Duodenal mucosa (tissue), 2 donors: Measurements from ENCODE around the gene DPY19L3.

Experiments used
- H3K27ac ChIP-seq: one replicate; pipeline ENCODE4 v1.7.0; 2013; ENCODE audit warnings: low read depth, low read length
- H3K27me3 ChIP-seq, 2 donors: one replicate each; pipeline ENCODE4 v1.7.0; 2013; ENCODE audit warnings: low read length in 2 of 2, control low read depth in 1 of 2; ENCODE audit not compliant: insufficient read depth in 2 of 2, control insufficient read depth in 1 of 2
- H3K36me3 ChIP-seq, 2 donors: one replicate each; pipeline ENCODE4 v1.7.0; 2013; ENCODE audit warnings: low read length in 2 of 2, control low read depth in 1 of 2; ENCODE audit not compliant: insufficient read depth in 2 of 2, control insufficient read depth in 1 of 2
- H3K4me1 ChIP-seq, 2 donors: one replicate each; pipeline ENCODE4 v1.7.0; 2013; ENCODE audit warnings: low read length in 2 of 2, control low read depth in 1 of 2; ENCODE audit not compliant: insufficient read depth in 2 of 2, control insufficient read depth in 1 of 2
- H3K4me3 ChIP-seq, 2 donors: one replicate each; pipeline ENCODE4 v1.7.0; 2013; ENCODE audit warnings: low read length in 2 of 2, low read depth in 1 of 2
- H3K9ac ChIP-seq, 2 donors: one replicate each; pipeline ENCODE4 v1.7.0; 2013; ENCODE audit warnings: low read length in 2 of 2, low read depth in 1 of 2
- H3K9me3 ChIP-seq, 2 donors: one replicate each; pipeline ENCODE4 v1.7.0; 2013; ENCODE audit warnings: low read length in 2 of 2, control low read depth in 1 of 2; ENCODE audit not compliant: control insufficient read depth in 1 of 2

Gene DPY19L3

GRCh38 chr19:32458500-32459123 lies 53.0 kb downstream of the DPY19L3 start:
- Histone ChIP-seq H3K9ac (no peak overlapping the region), H3K4me1 (peaks cover 0 to 5% of the 10 kb centered on the region in 2 donors), H3K9me3 (no peaks in the 10 kb centered on the region), H3K27ac (no peak overlapping the region), H3K27me3 (no peaks in the 10 kb centered on the region), H3K36me3 (peaks cover 0 to 15% of the 10 kb centered on the region in 2 donors), H3K4me3 (no peak overlapping the region)

- H3K36me3 ChIP-seq = peaks cover 0 to 18% of the 10 kb centered on the region in 2 donors
- H3K4me3 ChIP-seq = no peak overlapping the region
- H3K27me3 ChIP-seq = no peaks in the 10 kb centered on the region
- no peaks in the 10 kb centered on the region for H3K9me3 ChIP-seq
- H3K27ac ChIP-seq = no peak overlapping the region
- peaks cover 0 to 5% of the 10 kb centered on the region in 2 donors for H3K4me1 ChIP-seq
- H3K9ac ChIP-seq = no peak overlapping the region
Observed at GRCh38 chr19:32459204-32459865, 53.8 kb downstream of the DPY19L3 start.

DNA sequence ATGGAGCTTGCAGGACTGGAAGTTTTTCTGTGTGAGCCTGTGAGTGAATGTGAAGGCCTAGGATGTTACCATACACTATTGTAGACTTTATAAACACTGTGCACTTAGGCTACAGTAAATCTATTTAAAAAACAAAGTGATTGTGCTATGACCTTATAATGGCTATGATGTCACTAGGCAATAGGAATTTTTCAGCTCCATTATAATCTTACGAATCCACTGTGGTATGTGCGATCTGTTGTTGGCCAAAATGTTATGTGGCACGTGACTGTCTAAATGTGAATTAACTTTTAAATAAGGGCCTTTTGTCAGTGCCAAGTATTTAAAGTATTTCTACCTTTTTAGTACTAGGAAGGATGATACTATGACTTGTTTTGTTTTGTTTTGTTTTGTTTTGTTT lies 54.9 kb downstream of the DPY19L3 start:
- Histone ChIP-seq H3K9ac (no peak overlapping the region), H3K27me3 (no peaks in the 10 kb centered on the region), H3K4me3 (no peak overlapping the region), H3K36me3 (peaks cover 0 to 18% of the 10 kb centered on the region in 2 donors), H3K27ac (no peak overlapping the region), H3K9me3 (no peaks in the 10 kb centered on the region), H3K4me1 (peaks cover 0 to 5% of the 10 kb centered on the region in 2 donors)

DNA sequence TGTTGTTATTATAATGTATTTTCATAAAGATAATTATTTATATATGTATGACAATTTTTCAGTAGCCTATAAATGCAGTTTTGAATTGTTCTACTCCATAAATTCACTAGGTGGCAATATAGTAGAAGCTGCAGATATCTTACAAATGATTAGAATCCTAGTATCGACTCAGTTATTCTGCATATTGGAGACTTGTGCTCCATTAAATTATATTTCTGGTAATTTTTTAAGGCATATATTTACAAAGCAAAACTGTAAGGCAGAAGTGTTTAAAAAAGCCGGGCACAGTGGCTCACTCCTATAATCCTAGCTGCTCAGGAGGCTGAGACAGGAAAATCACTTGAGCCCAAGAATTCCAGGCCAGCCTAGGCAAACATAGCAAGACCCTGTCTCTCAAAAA lies 58.7 kb downstream of the DPY19L3 start:
- no peaks in the 10 kb centered on the region for H3K27me3 ChIP-seq
- H3K4me3 ChIP-seq = no peak overlapping the region
- H3K36me3 ChIP-seq = peaks cover 0 to 8% of the 10 kb centered on the region in 2 donors
- H3K9me3 ChIP-seq = no peaks in the 10 kb centered on the region
- H3K4me1 ChIP-seq = peaks cover 0 to 2% of the 10 kb centered on the region in 2 donors
- H3K9ac ChIP-seq = no peak overlapping the region
- no peak overlapping the region for H3K27ac ChIP-seq

DNA sequence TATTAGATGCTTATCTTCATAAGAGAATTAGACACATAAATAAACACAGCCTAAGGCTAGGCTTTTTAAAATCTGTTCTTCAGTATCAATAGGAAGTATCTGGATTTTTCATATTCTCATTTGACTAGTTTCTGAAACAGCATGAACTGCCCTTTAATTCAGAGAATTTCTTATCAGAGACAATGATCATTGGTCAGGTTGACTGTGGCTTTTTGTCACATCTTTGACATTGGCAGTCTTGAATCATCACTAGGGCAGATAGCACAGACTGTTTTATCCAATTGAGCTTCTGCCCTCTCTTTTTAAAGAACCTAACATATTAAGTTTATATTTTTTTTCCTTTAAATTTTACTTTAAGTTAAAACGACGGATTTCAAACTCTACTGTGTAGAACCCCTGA lies 59.6 kb downstream of the DPY19L3 start:
- peaks cover 0 to 9% of the 10 kb centered on the region in 2 donors for H3K36me3 ChIP-seq
- H3K4me3 ChIP-seq = no peak overlapping the region
- H3K9me3 ChIP-seq = no peaks in the 10 kb centered on the region
- H3K9ac ChIP-seq = no peak overlapping the region
- H3K27me3 ChIP-seq = no peaks in the 10 kb centered on the region
- H3K27ac ChIP-seq = no peak overlapping the region
- no peaks in the 10 kb centered on the region for H3K4me1 ChIP-seq

DNA sequence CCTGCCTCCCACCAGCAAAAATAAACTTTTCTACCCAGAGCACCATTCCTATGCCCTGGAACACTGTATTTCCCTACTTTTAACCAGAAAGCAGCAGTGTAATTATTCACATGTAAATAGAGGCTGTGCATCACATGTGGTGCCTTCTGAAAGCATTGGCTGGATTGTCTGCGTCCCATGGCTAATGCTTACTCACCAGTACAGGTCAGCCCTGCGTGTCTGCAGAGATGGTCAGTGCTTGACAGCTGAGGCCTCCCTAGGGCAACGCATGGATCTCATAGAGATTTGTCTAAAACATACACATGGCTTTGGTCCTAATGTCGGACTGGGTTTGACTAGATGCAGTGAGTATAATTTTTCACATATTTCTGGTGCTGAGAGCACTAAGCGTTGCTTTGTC lies 64.2 kb downstream of the DPY19L3 start:
- H3K27me3 ChIP-seq = no peaks in the 10 kb centered on the region
- H3K36me3 ChIP-seq = peaks cover 3 to 4% of the 10 kb centered on the region in 2 donors
- H3K9me3 ChIP-seq = no peaks in the 10 kb centered on the region
- H3K4me3 ChIP-seq = no peak overlapping the region
- H3K27ac ChIP-seq = no peak overlapping the region
- no peak overlapping the region for H3K9ac ChIP-seq
- no peaks in the 10 kb centered on the region for H3K4me1 ChIP-seq

DNA sequence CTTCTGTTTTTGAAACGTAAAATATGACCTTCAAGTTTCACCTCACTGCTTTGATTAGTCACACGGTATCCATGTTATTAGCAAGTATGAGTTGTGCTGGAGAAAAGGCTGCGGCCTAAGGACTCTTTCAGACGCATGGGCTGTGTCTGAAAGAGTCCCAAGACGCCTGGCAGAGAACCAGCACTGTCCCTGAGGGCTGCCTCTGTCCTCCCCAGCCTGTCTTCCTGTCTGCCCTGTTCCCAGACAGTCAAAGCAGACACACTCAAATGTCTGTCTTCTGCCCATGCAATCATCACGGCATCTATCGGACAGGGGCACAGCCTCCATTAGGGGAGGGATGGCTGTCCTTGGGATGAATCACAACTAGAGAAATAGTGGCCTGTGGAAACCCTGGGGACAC lies 65.5 kb downstream of the DPY19L3 start:
- Histone ChIP-seq H3K36me3 (peaks cover 3 to 4% of the 10 kb centered on the region in 2 donors), H3K4me3 (no peak overlapping the region), H3K9me3 (no peaks in the 10 kb centered on the region), H3K4me1 (no peaks in the 10 kb centered on the region), H3K27ac (no peak overlapping the region), H3K27me3 (no peaks in the 10 kb centered on the region), H3K9ac (no peak overlapping the region)

DNA sequence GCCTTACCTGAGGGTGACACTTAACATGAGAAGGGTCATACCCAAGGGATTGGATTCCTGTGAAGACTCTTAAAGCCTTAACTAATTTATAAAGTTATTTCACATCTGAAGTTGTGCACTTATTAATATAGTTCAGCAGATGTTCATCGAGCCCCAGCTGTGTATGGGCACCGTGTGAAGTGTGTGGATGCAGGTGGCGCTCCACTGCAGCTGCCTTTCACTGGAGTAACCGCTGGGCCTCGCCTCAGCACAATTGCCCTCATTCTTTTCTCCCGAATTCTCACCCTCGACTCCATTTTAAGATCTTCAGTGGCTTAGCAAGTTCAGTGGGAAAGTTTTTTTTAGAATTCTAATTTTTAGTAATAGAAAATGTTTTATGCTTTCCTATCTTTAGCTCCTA lies 66.2 kb downstream of the DPY19L3 start:
- Histone ChIP-seq H3K27me3 (no peaks in the 10 kb centered on the region), H3K4me1 (no peaks in the 10 kb centered on the region), H3K9me3 (no peaks in the 10 kb centered on the region), H3K27ac (no peak overlapping the region), H3K36me3 (peaks cover 3 to 4% of the 10 kb centered on the region in 2 donors), H3K9ac (no peak overlapping the region), H3K4me3 (no peak overlapping the region)

- Histone ChIP-seq H3K36me3 (peaks cover 3 to 23% of the 10 kb centered on the region in 2 donors), H3K27me3 (no peaks in the 10 kb centered on the region), H3K9me3 (no peaks in the 10 kb centered on the region), H3K4me3 (no peak overlapping the region), H3K27ac (no peak overlapping the region), H3K4me1 (no peaks in the 10 kb centered on the region), H3K9ac (no peak overlapping the region)
Observed at GRCh38 chr19:32475141-32476031, 69.8 kb downstream of the DPY19L3 start.

- no peaks in the 10 kb centered on the region for H3K9me3 ChIP-seq
- H3K27me3 ChIP-seq = no peaks in the 10 kb centered on the region
- no peak overlapping the region for H3K9ac ChIP-seq
- H3K4me1 ChIP-seq = no peaks in the 10 kb centered on the region
- H3K36me3 ChIP-seq = peaks cover 6 to 29% of the 10 kb centered on the region in 2 donors
- H3K27ac ChIP-seq = no peak overlapping the region
- H3K4me3 ChIP-seq = no peak overlapping the region
Observed at GRCh38 chr19:32476032-32476350, 70.4 kb downstream of the DPY19L3 start.
